ENCODE measurements around the gene CCPG1. TPM values are rescaled to one million over a fixed set of nuclear protein-coding genes. Genes with fewer than 3 reads are reported as not detected.

The CCPG1 gene
- total and polyA plus RNA-seq, 10 of the 15 experiments (the other 5 are each of a cell fraction or from before 2014, with no cell fraction given): 5.1 to 15.8 (median 10.0) TPM

GRCh38 chr15:55360256-55360655, 47.9 kb downstream of the CCPG1 start (continued):
- TF ChIP-seq PRDM15 (CRISPR knock-in tag; IDR thresholded peaks at IDR 0.05): no peak
- TF ChIP-seq E4F1 (IDR thresholded peaks at IDR 0.05; ENCODE audit: borderline replicate concordance, partially characterized antibody): no peak
- no peak for TF ChIP-seq IRF4 (IDR thresholded peaks at IDR 0.05; ENCODE audit: low read depth, low read length)
- no peak for TF ChIP-seq RELA (IDR thresholded peaks at IDR 0.05; ENCODE audit: borderline replicate concordance, partially characterized antibody)
- no peak for TF ChIP-seq MEF2A (IDR thresholded peaks at IDR 0.05; ENCODE audit: insufficient read depth, low read depth, low read length)
- TF ChIP-seq BCL3 (IDR thresholded peaks at IDR 0.05; ENCODE audit: borderline replicate concordance, insufficient read depth, low read depth, low read length, poor library complexity, severe bottlenecking): no peak
- no peak for TF ChIP-seq ZNF592 (IDR thresholded peaks at IDR 0.05)
- no peak for TF ChIP-seq ZNF217 (IDR thresholded peaks at IDR 0.05)
- no peak for TF ChIP-seq HDAC2 (IDR thresholded peaks at IDR 0.05)

Measured in GM12878 (cell line).